GM12878 (cell line): Measurements from ENCODE around the gene CDK5RAP3. TPM values are rescaled to one million over a fixed set of nuclear protein-coding genes. Genes with fewer than 3 reads are reported as not detected.

Experiments
- EP300 ChIP-seq, 2 experiments: fragments of 150-350 bp in 1 of 2; IDR thresholded peaks; 2 replicates each; pipeline ENCODE4 v1.6.1; 2011 to 2012; ENCODE audit warnings: low read depth in 2 of 2, low read length in 2 of 2, borderline replicate concordance in 1 of 2, improper control_type of control experiment in 1 of 2, inconsistent platforms in 1 of 2; ENCODE audit not compliant: control insufficient read depth in 1 of 2
- PAX5 ChIP-seq: IDR thresholded peaks from 2 replicates; pipeline ENCODE4 v1.6.1; 2011; ENCODE audit warnings: low read depth, low read length, borderline replicate concordance
- PBX3 ChIP-seq: IDR thresholded peaks from 2 replicates; pipeline ENCODE4 v1.6.1; 2011; ENCODE audit warnings: mild to moderate bottlenecking, low read depth, low read length, moderate library complexity; ENCODE audit not compliant: insufficient replicate concordance
- TCF7 ChIP-seq: IDR thresholded peaks from 2 replicates; pipeline ENCODE4 v1.6.1; 2014; ENCODE audit warnings: antibody characterized with exemption, borderline replicate concordance
- ZBTB4 ChIP-seq: fragments of 450-650 bp; formaldehyde crosslinking; IDR thresholded peaks from 2 replicates; pipeline ENCODE4 v1.4.0; 2022; ENCODE audit warnings: mild to moderate bottlenecking, moderate library complexity
- ZBTB40 ChIP-seq: fragments of 450-650 bp; IDR thresholded peaks from 2 replicates; pipeline ENCODE4 v1.6.1; 2016; ENCODE audit warnings: mild to moderate bottlenecking, moderate library complexity, borderline replicate concordance
- polyA plus RNA-seq, 11 experiments: library from polyadenylated mRNA; depleted of rRNA in 4 of 11; unstranded in 6 of 11; stranded (reverse) in 5 of 11; fragments of >200 nt; fragmentation: Nextera tagmentation in 4 of 11; fragmentation: Illumina TruSeq in 1 of 11; extraction: Ambion mirVana in 4 of 11; extraction: Trizol in 1 of 11; gene quantifications; 1 replicate in 1 of 11; 2 replicates in 10 of 11; pipeline versions ENCODE4 v1.2.1 to v1.2.3, GENCODE V29; 2011 to 2016; ENCODE audit warnings: inconsistent platforms in 2 of 11, missing spikeins in 2 of 11, low read depth in 1 of 11
- total RNA-seq, 4 experiments: library from RNA; depleted of rRNA in 3 of 4; stranded (reverse); fragments of >200 nt in 3 of 4; fragmentation: Illumina TruSeq in 1 of 4; extraction: Trizol in 1 of 4; gene quantifications; 2 replicates each; pipeline versions ENCODE4 v1.2.1 to v1.2.3, GENCODE V29; 2013 to 2021

CDK5RAP3 gene
- total and polyA plus RNA-seq, 10 of the 15 experiments (the other 5 are each of a cell fraction or from before 2014, with no cell fraction given): 69.4 to 237 (median 160) TPM

- TF ChIP-seq ZBTB40 (no peak), EP300 (IDR thresholded peaks at IDR 0.05; ENCODE audit: borderline replicate concordance in 1 of 2, control insufficient read depth in 1 of 2, low read depth in 2 of 2, low read length in 2 of 2) (no peak), ZBTB4 (CRISPR knock-in tag) (no peak), PAX5 (no peak), PBX3 (no peak), TCF7 (no peak)
These were observed 8.0 kb upstream of the CDK5RAP3 start (continued) for GRCh38 chr17:47962901-47963300.
